ENCODE data around the gene FA2H.
"Not testable (repeated sequence)": the region's sequence is repeated elsewhere in the genome, so short reads cannot be mapped to it uniquely, and the experiment has no call there.

The FA2H gene

DNA sequence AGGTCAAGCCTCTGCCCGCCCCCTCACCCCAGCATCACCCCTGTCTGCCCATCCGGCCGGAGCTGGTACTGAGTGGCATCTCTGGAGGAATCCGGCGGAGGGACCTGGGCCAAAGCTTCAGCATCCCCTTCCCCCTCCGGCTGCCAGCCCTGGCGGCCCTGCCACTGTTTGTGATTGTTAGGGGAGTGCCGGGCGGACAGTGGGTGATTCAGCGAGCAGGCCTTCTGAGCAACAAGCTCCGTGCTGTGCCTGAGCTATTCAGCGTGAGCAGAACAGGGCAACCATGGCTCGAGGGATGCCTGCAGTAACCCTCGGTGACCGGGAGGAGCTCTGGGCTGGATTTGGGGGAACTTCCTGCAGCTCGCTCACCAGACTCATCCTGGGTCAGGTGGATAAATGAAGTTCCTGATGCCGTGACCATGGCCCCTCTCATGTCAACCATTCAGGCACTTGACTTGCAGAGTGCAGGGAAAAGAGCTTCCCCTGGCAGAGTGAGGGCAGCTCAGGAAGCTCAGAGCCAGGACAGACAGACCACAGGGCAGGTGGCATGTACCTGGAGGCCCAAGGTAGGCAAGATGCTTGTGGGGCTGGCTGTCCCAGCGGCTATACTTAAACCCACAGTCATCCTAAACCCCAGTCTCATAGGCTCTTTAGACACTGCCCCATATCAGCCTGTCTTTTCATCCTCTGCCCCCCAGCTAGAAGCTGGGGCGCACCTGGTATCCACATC is 49.6 kb downstream of the FA2H start:
- no peak for DNase-seq (ENCODE audit: low read depth in 2 of 2)

DNA sequence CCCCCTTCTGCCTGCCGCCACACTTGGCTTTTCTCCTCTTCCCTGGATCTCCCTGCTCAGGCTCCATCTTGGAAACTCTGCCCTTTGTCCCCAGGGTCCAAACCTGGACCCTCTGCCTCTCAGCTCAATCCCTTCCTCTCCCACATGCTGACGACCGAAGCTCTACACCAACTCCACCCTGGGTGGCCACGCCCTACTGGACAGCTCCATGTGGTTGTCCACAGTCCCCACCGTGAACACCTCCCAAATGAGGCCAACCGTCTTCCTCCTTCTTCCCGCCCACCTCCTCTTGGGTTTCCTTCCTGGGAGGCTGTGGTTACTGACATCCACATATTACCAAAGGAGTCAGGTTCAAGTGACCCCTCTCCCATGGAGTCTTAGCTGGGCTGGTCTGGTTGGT is 51.4 kb downstream of the FA2H start:
- no peak for DNase-seq (ENCODE audit: low read depth in 2 of 2)

- not testable (repeated sequence) for DNase-seq (ENCODE audit: low read depth in 2 of 2)
Measured at GRCh38 chr16:74722156-74722555, 52.5 kb downstream of the FA2H start.

- no peak for DNase-seq (ENCODE audit: low read depth in 2 of 2)
Measured at GRCh38 chr16:74721716-74722115, 52.9 kb downstream of the FA2H start.

DNA sequence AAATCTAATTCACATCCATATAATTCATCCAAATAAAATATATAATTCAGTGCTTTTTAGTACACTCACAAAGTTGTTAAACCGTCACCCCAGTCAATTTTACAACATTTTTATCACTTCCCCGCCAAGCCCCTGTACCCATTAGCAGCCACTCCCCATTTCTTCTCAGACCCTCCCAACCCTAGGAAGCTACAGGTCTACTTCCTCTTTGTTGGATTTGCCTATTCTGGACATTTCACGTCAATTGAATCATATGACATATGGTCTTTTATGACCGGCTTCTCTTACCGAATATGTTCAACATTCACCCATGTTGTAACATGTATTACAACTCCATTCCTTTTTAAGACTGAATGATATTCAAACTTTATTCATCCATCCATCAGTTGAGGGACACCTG is 54.0 kb downstream of the FA2H start:
- no peak for DNase-seq (ENCODE audit: low read depth in 2 of 2)

- no peak for DNase-seq (ENCODE audit: low read depth in 2 of 2)
Measured at GRCh38 chr16:74718741-74719610, 55.6 kb downstream of the FA2H start.

DNA sequence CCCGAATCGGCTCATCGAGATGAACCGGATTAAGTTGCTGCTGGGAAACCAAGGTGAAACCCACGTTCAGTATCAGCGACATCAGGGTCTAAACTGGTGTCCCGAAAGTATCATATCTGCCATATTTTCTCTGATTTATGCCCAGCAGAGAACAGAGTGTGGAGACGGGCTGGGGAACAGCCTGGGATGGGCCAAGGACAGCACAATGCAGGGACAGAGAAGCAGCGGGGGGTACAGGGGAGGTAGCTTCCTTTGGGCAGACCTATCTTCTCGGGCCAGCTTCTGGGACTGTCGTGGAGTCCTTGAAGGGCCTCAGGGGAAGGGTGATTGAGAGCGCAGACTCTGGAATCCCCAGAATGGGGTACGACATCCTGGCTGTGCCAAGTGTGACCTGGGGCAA is 56.5 kb downstream of the FA2H start:
- no peak for DNase-seq (ENCODE audit: low read depth in 2 of 2)

DNA sequence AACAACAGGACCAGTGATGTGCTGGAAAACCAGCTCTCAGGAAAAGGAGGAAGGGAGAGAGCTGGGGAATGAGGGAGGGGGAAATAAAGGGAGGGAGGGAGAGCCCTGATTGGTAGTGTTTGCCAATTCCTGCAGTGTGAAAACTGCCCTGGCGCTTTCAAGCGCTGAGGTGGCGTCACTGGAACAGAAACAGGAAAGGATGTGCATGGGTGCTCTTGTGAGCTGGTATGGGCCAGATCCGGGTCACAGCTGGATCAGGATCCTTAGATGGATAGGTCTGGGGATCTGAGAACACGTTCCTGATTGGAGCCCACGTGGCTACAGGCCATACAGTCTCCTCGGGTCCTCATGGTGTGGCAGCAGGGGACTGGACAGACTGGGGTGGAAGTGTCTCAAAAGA is 57.3 kb downstream of the FA2H start:
- DNase-seq (ENCODE audit: low read depth in 2 of 2) = no peak

DNA sequence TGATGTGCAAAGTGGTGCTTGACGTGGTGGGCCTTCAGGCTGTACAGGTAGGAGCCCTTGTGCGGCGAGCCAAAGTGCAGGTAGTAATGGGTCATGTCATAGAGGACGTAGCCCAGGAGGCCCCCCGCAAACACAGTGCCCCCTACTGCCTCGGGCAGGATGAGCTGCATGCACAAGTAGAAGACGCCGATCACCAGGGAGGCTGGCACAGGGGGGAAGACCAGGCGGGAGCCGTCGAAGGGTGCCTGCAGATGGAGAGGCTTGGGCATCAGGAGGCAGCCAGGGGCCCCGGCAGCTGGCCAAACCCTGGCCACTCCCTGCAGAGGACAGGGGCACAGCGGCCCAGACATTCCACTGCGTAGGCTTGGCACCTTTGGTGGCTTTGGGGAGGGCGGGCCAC is 58.3 kb downstream of the FA2H start:
- no peak for DNase-seq (ENCODE audit: low read depth in 2 of 2)

- DNase-seq (ENCODE audit: low read depth in 2 of 2) = no peak
Measured at GRCh38 chr16:74713876-74714275, 60.7 kb downstream of the FA2H start.

- no peak for DNase-seq (ENCODE audit: low read depth in 2 of 2)
Measured at GRCh38 chr16:74713325-74713724, 61.3 kb downstream of the FA2H start.

GRCh38 chr16:74711938-74712337 is 62.7 kb downstream of the FA2H start:
- DNase-seq (ENCODE audit: low read depth in 2 of 2) = no peak

DNA sequence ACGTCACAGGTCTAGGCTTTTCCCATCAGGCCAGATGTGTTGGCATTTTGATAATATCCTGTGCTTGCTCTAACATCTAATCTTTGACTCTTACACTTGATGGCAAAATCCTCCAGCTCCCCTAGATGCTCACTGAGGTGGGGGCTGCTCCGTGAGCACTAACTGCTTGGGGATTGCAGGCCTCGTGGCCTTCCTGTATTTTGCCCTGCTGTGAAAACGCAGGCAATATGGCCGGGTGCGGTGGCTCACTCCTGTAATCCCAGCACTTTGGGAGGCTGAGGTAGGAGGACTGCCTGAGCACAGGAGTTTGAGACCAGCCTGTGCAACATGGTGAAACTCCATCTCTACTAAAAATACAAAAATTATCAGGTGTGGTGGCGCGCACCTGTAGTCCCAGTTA is 64.2 kb downstream of the FA2H start:
- no peak for DNase-seq (ENCODE audit: low read depth in 2 of 2)

DNA sequence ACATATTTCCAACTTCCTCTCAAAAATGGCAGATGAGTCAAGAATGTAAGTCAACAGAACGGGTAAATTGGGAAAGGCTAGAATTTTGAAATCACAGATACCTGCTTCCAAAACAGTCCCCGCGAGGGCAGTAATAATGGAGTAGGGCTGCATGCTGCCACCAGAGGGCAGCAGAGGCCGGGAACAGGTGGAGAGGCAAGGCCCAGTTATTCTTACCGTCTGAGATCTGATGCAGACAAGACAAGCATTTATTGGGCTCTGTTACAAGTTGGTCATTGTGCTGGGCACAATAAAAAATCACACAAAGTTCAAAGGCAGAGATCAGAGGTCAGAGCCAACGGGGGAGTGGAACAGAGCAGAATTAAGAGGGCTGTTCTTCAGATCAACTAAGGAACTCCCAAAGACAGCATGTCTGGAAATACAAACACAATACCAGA is 65.2 kb downstream of the FA2H start:
- peak; percentile 74 to 81 for DNase-seq (ENCODE audit: low read depth in 2 of 2)

DNA sequence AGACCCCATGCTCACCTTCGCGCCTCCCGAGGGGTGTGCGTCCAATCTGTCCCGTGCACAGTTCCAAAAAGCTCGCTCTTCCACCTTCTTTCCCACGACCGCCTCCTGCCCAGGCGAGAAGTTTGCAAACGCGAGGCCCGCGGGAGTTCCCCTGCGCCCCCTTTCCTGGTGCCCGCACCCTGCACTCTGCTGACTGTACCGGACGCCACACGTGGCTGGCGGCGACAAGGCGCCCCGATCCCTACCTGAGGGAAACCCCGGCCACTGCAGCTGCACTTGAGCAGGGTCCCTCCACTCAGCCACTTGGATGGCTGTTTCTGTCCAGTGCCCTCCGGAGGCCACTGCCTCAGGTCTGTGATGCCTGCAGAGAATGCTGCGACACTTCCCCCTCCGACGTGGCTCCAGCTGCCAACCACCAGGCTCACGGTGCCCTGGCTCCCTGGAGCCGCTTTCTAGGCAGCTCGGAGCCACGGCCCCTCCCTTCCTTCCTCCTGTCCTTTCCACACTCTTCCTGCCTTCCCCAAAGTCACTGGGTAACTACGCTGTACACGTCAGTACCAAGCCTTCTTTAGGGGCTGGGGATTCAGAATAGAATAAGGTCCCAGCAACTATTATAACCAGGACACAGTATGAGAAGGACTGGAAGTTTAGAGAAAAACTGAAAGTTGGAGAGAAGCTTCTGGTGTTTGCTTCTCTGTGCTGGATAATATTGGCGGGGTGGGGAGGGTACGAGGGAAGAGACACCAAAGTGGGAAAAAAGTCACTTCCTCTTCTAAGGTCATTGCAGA is 74.0 kb downstream of the FA2H start, which contains the start of gene MLKL:
Gene MLKL (minus strand): TSS at position 425 of the 788 bp plus-strand sequence. CDS start 5,105 bp downstream, outside the sequence.
- DNase-seq (ENCODE audit: low read depth in 2 of 2) = peak; percentile 46 to 56

DNA sequence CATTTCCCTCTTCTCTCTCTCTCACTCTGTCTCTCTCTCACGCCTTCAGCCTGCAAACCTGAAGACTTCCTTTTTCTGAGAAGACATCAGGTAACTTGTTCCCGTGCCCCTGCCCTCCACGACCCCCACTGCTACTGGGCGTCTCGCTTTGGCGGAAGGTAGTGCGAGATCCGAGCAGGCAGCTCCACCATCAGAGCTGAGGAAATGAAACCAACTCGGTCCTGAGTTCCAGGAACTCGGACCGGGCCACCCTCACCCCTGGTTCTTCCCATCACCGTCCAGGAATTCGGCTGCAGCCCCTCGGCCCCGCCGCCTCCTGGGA is 74.5 kb downstream of the FA2H start:
- peak; percentile 10 to 13 for DNase-seq (ENCODE audit: low read depth in 2 of 2)

DNA sequence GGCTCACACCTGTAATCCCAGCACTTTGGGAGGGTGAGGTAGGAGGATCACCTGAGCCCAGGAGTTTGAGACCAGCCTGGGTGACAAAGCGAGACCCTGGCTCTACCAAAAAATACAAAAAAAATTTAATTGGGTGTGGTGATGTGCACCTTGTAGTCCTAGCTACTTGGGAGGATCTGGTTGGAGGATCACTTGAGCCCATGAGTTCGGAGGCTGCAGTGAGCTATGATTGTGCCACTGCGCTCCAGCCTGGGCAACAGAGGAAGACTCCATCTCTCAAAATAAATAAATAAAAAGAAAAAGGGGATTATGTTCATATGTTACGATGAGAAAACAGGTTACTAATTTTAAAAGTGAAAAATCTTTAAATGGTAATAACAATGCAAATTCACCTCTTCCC is 75.0 kb downstream of the FA2H start:
- DNase-seq (ENCODE audit: low read depth in 2 of 2) = no peak

DNA sequence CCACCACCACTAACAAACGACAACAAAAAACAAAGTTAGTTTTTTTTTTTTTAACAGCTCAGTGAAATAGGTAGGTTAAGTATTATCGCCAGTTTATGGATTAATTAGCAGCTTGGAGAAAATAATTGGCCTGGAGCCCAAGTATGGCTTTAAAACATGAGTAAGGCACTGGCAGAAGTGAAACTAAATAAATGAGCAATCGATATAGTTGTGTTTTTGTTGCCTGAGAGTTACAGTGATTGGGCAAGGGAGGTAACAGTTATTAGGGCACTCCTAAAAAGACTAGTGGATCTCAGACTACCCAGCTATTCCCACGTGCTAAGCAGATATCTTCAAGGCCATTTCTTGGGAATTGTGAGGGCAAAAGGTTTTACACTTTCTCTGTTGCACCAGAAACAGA is 76.4 kb downstream of the FA2H start:
- DNase-seq (ENCODE audit: low read depth in 2 of 2) = no peak

DNA sequence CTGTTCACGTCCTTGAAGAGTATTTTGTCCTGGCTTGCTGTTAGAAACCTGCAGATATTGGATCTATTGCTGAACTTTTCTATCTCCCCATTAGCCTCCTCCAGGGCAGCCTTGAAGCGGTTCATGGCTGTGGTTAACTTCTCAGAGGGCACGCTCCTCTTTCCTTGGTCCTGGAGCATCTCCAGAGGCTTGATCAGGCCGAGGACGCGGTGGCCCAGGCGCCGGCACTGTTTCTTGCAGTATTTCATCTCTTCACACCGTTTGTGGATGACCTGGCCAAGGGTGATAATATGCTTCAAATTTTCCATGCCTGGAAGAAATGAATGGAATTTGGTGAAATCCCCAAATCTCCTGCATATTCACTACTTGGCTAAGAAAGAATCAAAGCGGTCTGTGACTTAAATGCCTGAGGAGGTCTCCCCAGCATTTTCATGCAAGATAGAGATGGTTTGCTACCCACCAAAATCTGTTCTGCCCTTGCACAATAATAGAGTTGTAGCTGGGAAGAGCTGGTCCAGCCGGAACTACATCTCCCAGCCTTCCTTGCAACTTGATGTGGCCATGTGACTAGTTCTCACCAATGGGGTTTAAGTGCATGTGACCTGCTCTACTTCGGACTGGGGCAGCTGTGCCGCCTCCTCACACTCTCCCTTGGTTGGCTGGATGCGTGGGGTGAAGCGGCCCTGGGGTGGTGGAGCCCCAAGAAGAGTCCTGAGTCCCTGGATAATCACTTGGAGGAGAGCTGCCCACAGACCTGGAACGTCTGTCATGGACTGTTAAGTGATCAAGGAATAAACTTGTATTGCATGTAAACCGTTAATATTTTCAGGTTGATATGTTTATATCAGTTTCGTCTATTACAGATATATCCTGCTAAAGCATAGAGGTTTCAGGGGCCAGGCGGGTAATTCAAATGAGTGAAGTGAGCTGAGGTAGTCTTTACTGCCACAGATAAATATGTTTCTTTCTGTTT is 78.9 kb downstream of the FA2H start:
- peak in 1 of 2 donors; percentile 28 for DNase-seq (ENCODE audit: low read depth in 2 of 2)

- DNase-seq (ENCODE audit: low read depth in 2 of 2) = no peak
Measured at GRCh38 chr16:74691093-74691855, 83.3 kb downstream of the FA2H start.
